GM19099 (cell line): Measurements from ENCODE around the gene MMAB.

Source experiments
- POLR2A ChIP-seq: IDR thresholded peaks from 3 replicates; pipeline ENCODE4 v1.6.1; 2011; ENCODE audit warnings: low read depth; ENCODE audit not compliant: insufficient read length; ENCODE audit errors: extremely low read depth

Gene MMAB

DNA sequence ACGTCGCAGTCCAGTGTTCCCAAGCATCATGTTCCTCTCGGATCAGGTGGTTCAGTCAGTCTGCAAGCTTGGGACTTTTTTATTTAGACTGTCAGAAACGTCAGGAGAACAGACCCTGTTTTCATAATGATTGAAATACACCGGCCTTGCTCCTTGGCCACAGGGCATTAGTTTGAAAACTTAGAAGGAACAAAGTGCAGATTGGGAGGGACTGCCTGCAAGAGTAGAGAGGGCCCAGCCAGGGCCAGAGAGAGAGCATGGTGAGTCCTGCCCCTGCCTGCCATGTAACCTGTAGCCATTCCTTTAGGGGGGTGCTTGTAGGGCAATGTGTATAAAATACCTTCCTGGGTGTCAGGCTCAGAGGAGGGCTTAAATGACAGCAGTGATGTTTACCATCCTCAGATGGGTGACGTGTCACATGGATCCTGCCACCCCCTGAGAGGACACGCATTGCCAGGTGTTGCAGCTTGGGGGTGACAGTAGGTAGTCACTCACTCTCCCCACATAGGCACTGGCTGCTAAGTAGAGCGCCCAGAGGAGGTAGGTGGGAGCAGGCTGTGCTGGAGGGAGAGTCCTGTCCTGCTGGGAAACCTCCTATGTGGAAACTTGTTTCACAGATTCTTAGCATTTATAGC, 45.7 kb downstream of the MMAB start:
- no peak for TF ChIP-seq POLR2A

DNA sequence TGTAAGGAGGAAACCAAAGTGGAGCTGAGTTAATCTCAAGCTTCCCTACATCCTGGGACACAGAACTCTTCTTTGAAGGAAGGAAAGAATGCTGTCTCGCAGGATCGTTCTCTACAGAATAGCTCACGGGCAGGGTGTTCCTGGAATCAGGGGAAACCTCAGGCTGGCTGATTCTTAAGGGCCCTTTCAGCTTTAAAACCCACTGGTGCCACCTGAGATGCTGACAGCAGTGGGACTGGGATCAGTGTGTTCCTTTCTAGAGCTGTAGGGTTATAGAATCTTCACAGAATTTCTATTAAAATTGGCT, 48.1 kb downstream of the MMAB start:
- no peak for TF ChIP-seq POLR2A

DNA sequence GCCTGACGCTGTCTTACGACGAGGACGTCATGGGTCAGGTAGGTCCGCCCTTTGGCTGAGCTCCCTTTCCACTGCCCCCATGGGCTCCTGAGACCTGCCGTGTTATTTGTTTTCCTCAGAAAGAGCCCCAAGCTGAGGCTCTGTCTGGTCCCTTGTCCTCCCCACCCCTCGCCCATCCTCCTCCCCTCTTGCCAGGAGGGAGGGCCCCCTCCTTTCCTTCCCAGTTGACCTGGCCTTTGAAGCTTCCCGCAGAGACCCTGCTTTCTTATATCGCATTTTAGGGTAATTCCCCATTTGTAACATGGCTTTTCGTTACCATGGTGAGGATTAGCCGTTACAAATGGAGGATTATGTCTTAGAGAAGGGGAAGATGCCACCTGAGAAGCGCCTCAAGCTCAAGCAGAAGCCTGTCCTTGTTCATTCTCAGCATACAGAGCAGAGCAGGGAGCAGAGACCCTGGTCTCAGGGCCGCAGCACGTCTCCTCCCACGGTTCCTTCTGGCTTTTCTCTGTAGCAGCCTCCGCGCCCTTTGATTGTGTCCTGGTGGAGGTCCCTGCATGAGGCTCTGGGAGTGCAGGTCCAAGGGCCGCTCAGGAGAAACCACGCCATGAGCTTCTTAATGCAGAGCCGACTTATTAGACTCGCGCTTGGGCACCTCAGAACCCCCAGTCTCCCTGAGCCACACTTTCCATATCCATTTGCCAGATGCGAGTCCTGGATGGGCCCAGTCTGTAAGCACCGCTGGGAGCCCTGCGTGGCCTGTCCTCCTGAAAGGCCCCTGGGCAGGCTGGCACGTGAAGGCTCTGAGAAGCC, 48.6 kb downstream of the MMAB start:
- TF ChIP-seq POLR2A: no peak

DNA sequence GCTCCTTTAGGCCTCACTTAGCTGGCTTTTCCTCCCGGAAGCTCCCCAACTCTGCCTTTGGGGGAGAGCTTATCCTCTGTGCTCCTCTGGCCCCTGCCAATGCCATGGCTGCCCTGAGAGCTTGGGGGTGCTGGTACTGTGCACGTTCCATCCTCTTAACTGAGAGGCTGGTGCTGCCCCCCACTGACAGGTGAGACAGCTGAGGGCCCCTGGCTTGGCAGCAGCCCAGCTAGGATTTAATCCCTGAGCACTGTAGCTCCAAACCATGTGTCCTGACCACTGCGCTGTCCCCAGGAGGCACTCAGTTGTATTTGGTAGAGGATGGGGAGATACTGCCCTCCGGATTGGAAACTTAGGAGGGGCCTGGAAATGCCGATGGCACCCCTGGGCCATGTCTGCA, 49.8 kb downstream of the MMAB start:
- TF ChIP-seq POLR2A: no peak

DNA sequence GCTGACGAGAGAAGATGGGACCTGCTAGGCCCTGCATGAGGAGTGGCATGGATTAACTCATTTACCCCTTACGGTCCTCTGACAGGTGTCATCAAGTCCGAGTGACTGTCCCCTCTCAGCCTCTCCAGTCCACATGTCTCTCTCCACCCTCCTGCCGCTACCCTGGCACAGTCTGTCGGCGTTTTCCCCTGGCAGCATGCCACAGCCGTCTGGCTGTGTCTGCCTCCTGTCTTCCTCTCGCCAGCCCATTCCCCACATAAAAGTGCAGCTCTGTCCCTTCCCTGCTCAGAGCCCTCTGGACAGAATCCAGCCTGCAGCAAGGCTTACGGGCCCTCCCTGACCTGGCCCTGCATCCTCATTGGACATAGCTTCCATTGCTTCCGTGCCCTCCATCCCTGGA, 50.2 kb downstream of the MMAB start:
- TF ChIP-seq POLR2A: no peak

GRCh38 chr12:109521831-109522230, 51.5 kb downstream of the MMAB start:
- no peak for TF ChIP-seq POLR2A

GRCh38 chr12:109519787-109520186, 53.5 kb downstream of the MMAB start:
- no peak for TF ChIP-seq POLR2A

DNA sequence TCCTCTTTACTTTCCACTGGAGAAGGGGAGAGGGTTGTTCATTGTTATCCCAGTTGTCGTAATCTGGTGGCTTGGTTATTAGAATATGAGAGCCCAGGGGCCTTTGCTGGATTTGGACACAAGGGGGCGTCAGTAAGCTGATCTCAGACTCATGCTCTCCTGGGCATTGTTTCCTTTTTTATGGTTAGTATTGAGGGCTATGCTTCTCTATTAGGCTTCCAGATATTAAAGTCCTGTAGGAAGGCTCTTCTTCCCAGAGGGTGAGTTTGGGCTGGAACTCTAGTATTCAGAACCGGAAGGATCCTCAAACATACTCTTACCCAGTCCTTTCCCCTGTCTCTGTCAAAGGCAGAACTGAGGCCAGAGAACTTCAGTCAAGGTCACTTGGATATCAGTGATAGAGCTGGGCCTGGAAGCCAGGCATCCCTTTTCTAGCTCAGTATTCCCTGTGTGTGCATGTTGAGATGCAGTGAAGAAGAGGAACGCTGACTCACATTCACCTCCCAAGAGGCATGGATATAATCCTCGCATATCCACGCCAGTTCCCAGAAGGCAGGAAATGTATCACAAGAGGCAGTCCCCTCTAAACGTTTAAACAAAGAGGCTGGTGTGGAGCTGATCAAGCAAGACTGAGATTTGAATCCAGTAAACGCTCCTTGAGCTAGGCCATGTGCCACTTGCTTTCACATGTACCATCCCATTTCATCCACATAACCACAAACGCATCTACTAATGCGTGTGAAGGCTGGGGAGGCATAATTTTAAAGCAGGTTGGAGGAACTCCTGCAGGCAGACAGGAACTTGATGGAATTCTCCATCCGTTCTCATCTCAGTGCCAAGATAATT, 54.3 kb downstream of the MMAB start:
- TF ChIP-seq POLR2A: no peak

- no peak for TF ChIP-seq POLR2A
These were observed 55.7 kb downstream of the MMAB start for GRCh38 chr12:109517619-109518018.

GRCh38 chr12:109513977-109514376, 59.3 kb downstream of the MMAB start:
- no peak for TF ChIP-seq POLR2A

DNA sequence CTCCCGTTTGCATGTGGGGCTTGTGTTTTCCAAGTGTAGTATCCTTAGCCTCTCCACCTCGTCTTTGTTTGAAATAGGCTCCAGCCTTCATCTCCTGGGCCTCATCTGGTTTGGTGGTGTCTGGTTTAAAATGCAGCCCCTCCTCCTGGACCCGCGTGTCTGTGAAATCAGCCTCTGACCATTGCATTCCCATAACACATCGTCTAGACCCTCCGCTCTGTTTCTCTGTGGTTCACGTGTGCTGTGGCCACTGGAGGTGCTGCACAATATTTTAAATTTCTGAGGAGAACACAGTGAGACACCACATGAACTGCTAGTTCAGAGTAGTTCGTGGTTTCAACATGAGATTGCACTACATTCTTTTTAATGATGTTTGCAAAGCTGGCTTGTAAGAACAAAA, 60.3 kb downstream of the MMAB start:
- TF ChIP-seq POLR2A: no peak

DNA sequence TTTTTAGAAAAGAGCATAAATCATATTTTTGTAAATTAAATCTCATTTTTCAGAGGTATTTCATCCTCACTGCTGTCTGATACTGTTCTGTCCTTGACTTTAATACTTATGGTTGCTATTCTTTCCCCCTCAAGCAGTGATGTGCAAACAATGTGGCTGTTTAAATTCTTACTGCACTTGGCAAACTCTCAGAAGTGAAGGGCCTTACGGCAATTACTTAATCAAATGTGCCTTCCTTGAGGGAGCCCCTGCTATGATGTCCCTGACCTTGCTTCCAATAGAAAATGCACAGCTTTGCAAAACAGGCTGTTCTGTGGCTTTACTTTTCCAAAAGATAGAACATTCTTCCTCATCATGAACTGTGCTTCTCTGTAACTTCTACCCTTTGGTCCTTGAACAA, 60.7 kb downstream of the MMAB start:
- no peak for TF ChIP-seq POLR2A

DNA sequence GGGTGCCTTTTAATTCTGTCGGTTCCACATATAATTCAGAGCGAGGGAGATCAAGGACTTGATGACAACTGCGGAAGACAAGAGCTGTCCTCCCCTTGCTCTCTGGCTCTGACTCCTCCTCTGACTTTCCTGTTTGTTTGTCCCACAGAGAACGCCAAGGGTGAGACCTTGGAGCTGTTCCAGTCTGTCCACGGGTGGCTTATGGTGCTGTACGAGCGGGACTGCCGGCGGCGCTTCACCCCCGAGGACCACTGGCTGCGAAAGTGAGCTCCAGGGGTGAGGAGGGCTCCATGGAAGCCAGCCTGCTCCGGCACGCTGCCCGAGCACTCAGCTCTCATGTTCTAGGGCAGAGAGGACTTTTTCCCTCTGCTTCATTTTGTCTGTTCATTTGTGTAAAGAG, 63.1 kb downstream of the MMAB start:
- TF ChIP-seq POLR2A: no peak

DNA sequence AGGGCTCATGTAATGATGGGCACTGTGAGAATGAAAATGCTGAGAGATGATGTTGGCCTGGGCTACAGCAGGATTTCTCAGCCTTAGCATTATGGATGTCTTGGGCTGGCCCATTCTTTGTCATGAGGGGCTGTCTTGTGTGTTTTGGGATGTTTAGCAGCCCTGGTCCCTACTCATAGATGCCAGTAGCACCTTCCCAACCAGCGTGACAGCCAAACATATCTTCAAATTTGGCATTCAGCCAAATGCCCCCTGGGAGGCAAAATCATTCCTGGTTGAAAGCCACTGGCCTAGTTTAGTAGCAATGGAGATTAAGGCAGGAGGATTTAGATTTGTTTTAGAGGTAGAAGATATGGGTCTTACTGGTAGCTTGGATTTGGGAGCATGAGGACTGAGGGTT, 69.2 kb downstream of the MMAB start:
- no peak for TF ChIP-seq POLR2A
